CD1c-positive myeloid dendritic cell (primary cell): ENCODE data around the gene CDT1.

Experiments used
- DNase-seq: peaks from one replicate; pipeline ENCODE4 v3.0.0-alpha.2; 2016; ENCODE audit errors: extremely low spot score

CDT1 gene

GRCh38 chr16:88804552-88805339 is 1.2 kb downstream of the CDT1 start:
- DNase-seq = no peak

GRCh38 chr16:88805340-88805715 is 1.7 kb downstream of the CDT1 start:
- no peak for DNase-seq

DNA sequence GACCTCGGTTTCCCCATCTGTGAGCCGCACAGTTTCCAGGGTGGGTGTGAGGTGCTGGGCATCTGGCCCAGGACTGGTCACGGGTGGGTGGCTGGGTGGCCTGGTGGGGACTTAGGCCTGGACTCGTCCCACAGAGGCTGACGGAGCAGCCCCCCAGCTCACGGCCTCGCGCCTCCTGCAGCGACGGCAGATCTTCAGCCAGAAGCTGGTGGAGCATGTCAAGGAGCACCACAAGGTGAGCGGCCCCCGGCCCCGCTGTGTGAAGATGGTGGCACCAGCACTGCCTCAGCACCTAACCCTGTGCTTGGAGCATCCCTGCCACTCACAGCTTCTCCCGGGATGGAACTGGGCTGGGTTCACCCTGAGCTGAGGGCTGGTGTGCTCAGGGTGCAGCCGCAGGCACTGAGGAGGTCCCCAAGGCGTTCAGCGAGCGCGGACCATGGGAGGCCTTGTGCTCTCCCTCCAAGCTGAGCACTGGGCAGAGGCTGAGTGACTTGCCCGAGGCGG is 2.4 kb downstream of the CDT1 start:
- no peak for DNase-seq

- no peak for DNase-seq
Observed at GRCh38 chr16:88806491-88807111, 3.0 kb downstream of the CDT1 start.

- no peak for DNase-seq
Observed at GRCh38 chr16:88807142-88807625, 3.6 kb downstream of the CDT1 start.

DNA sequence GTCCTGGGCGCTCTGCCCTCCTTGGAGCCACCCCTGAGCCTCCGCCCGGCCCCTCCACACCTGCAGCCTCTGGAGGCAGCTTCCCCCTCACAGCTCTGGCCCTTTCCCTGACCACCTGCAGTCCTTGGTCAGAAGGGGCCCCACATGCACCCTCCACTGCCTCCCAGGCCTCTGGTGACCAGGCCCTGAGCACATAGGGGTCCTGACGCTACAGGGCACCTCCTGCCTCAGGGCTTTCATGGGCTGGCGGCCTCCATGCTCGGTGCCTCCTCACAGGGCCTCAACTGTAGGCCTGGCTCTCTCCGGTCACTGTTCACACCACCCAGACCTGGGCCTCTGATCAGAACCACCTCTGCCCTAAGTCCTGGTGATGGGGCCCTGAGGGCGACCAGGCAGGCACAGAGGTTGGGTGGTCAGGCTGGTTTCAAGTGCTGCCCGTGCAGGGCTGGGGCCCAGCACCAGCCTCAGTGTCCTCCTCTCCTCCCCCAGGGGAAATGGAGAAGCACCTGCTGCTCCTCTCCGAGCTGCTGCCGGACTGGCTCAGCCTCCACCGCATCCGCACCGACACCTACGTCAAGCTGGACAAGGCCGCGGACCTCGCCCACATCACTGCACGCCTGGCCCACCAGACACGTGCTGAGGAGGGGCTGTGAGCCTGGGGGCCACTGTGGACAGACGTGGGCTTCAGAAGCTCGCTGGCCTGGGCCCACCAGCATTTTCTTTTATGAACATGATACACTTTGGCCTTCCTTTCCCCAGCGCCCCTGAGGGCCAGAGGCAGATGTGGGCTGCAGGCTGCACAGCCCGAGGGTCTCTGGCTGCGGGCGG is 4.3 kb downstream of the CDT1 start:
- DNase-seq = no peak

GRCh38 chr16:88809068-88809675 is 5.6 kb downstream of the CDT1 start:
- DNase-seq = no peak

DNA sequence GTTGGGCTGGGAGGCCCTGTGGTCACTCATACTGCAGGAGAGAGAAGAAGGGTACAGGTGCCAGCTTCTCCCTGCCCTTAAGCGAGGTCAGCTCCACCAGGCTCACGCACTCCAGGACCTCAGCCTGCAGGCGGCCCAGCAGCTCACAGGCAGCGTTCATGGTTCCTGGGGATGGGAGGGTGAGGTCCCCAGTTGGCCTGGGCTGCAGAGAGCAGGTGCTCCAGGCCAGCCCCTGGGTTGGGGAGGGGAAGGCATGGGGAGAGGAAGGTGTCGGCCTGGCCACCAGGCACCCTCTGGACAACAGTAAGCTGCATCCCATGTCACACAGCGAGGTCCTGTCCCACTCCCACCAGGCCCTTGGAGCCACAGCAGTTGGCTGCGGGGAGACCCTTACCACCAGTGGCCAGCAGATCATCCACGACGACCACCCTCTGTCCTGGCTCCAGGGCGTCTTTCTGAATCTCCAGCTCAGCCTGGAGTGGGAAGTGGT is 6.1 kb downstream of the CDT1 start:
- DNase-seq = no peak

- peak; percentile 58 for DNase-seq
Observed at GRCh38 chr16:88810166-88810911, 6.8 kb downstream of the CDT1 start.

GRCh38 chr16:88810912-88811768 is 7.6 kb downstream of the CDT1 start:
- peak; percentile 77 for DNase-seq

GRCh38 chr16:88811769-88812512 is 8.4 kb downstream of the CDT1 start, which contains the start of gene APRT:
APRT (minus strand) TSS chr16:88811928; CDS start chr16:88811899, 29 bp downstream.
- peak; percentile 97 for DNase-seq

GRCh38 chr16:88812513-88813268 is 9.1 kb downstream of the CDT1 start:
- peak; percentile 67 for DNase-seq

DNA sequence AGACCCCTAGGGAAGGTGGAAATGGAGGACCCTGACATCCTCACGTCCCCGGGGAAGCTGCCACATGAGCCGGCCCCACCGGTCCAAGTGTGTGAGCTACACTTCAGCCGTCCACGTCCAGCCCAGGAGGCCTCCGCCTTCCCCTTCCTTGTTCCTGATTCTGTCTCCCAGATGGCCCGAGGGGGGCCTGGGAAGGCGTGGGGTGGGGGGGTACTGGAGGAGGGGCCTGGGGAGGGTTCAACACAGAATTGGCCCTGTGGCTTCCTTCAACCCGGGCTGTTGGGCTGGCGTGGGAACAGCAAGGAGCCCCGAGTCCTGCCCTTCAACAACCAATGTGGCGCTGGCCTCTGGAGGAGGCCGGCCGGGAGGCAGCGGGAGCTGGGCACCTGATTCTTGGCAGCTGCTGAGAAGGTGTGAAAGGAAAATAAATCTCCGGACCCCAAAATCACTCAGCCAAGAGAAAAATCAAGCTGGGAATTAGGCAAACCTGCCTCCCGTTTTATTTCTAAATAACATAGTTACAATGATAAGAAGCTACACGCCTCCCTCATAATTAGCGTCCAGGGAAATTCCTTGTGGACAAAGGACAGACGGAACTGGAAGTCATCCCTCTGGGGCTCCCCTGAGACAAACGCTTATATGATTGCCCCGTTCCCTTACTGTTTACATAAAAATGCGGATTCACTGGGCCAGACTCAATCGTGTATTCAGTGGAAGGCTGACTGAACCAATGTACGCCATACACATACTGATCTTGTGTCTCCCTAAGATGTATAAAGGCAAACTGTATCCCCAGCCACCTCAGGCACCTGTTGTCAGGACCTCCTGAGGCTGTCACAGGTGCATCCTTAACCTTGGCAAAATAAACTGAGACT is 9.9 kb downstream of the CDT1 start:
- DNase-seq = peak; percentile 26

- DNase-seq = no peak
Observed at GRCh38 chr16:88814144-88814502, 10.5 kb downstream of the CDT1 start.

DNA sequence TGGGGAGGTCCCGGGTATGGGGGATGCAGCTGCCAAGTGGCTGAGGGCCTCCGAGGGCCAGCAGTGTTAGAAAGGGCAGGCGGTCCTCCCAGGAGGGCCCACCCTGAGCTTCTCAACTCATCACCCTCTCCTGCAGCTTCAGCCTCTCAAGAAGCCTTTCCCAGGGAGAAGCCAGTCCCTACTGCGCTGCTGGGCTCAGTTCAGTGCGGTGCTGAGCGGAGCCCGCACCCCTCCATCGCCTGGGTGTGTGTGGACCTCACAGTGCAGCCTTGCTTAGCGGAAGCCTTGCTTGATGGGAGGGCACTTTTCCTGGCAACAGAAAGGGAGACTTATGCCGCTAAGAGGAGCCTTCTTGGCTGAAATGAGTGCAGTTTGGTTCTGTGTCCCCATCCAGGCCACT is 11.6 kb downstream of the CDT1 start:
- no peak for DNase-seq

GRCh38 chr16:88815901-88816589 is 12.5 kb downstream of the CDT1 start:
- peak; percentile 25 for DNase-seq
